ENCODE data around the gene MBLAC1.
A peak's percentile ranks its signal among the peaks of the same experiment; 100 is the strongest.

Gene MBLAC1

DNA sequence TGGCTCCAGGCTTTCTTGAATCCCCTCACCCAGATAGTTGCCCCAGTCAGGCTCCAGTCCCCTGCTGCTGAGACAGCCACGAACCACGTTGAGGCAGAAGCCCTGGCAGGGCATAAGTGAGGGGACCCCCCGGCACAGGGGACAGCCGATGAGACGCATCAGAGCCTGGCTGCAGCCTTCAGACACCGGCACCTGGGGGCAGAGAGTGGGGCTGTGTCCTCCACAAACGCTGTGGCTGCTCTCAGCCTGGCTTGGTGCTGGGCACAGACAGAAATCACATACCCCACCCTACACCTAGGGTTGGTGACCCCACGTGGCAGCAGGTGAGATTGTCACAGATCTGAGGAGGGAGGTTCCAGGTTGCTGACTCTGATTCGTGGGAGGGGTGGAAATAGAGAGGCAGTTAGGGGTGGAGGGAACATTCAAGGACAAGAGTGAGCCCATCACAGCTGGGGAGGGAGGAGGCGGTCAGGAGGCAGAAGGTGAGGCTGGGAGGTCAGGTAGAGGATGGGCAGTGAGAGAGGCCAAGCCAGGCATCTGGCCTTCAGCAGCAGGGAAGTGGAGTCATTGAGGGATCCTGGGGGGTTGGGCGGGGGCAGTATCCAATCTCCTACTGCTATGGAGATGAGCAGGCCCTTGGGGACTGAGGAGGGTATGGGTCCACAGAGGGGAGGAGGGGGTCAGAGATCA, 47.2 kb downstream of the MBLAC1 start:
- no peak for DNase-seq

DNA sequence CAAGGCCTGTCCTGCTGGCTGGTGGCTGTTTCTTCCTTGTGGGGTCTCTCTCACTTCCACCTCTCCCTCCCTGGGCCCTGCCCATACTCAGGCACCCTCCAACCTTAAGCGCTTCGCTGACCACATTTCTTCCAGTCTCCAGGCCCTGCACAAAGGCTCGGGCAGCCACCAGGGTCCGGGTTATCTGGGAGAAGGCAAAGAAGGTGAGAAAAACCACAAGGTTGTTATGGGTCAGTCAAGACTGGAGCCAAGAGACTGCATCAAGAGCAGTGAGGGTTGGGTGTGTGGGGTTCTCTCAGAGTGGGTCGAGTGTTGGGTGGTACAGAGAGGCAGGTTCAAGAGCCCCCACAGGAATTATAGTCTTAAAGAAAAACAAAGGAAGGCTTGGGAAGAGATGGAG, 47.8 kb downstream of the MBLAC1 start:
- no peak for DNase-seq

DNA sequence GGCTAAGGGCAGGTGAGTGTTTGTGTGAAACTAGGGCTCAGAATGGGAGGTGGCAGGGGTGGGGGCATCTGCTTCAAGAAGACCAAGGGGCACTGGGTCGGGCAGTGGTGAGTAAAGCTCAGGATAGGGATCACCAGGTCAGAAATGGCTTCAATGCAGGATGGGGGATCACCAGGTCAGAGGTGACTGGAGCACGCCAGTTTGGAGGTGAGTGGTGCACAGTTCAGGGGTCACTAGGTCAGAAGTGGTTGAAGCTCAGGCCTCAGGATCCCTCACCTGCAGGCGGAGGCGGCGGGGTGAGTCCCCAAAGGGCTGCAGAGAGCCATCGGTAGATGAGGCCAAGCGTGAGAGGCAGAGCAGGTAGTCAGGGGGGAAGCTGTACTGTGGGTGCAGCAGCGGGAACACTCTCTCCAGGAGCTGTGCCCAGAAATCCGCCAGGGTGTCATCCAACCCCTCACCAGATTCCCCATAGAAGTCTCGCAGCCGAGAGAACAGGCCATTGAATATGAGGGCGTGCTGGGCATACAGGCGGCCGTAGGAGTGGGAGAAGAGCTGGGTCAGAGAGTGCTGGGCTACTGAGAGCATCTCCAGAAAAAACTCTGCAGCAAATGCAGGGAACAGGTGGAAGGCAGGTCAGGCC, 48.6 kb downstream of the MBLAC1 start:
- no peak for DNase-seq

DNA sequence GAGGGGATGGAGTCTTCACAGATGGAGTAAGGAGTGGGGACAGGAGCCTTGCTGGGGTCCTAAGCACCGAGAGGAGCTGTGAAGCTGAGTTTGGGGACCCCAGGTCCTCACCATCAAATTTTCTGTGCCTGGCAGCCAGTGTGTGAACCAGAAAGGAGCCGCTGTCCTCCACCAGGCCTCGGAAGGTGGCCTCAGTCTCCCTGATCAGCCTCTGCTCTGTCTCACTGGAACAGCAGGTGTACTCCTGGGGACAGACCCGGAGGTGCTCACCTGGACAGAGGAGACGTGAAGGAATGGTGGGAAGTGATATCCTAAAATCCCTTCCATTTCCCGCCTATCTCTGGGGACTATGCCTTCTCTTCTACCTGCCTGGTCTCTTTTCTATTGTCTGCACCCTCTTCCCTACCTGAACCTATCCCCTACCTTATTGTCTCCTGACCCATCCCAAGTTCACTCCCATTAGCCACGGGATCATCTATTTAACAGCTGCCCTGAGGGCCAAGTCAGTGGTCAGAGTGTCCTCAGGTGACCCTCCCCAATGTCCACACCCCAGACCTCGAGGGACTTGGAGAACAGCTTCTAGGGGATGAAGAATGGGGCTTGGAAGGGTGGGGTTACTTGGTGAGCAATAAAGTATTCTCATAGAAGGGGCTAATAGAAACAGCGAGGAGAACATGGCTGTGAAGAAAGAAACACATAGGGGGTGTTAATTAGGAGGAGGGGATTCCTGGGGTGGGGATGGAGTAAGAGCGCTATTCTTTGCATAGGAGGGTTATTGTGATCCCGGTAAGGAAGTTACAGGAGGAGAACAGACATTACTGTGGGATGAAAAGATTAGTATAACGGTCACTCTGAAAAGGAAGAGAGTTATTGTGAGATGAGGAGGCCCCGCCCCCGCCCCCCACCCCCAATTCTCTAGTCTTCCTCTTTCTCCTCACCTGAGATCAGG, 49.6 kb downstream of the MBLAC1 start:
- no peak for DNase-seq

DNA sequence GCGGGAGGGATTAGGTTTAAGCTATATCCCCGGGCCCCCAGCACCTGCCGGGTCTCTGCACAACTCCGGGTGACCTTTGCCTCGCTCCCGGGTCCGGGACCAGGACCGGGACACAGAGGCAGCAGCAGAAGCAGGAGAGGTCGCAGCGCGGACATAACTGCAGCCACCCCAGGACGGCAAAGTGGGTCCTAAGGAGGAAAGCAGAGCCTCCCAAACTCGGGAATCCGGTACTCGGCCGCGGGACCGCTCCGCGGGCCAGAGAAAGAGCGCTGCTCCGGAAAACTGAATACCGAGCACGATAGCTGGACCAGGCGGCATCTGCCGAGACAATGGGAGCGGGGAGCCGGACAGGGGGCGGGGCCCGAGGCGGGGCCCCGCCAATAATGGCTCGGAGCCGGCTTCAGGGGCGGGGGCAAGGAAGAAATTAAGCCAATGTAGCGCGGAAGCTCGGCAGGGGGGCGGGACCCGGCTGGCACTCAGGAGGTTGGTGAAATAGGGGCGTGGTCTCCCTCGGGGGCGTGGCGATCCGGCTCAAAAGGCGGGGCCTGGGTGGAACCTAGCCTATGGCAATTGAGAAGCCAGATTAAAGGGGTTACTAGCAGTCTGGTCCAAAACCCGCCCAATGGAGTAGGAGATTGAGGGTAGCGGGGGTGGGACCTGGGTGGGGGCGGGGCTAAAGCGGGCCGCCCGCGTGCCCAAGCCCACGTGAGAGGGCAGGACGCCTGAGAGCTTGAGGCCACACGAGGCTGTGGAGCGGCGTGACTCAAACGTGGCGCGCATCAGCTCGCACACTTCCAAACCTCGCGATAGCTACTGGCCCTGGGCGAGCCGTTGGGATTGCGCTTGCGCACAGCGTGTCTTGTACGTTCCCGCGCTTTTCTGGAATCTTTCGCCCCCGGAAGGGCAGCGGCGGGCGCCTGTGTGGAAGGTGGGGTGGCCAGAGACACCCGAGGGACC, 50.6 kb downstream of the MBLAC1 start, which contains the start of the genes GPC2 and STAG3:
Gene GPC2 (minus strand): TSS at position 337 of the 957 bp plus-strand sequence. CDS start 182 bp downstream, at position 155.
Gene STAG3 (plus strand): TSS at position 874 of the 957 bp plus-strand sequence. CDS start 2,639 bp downstream, outside the sequence.
- peak; percentile 98 for DNase-seq
